Stimulated activated CD8-positive, alpha-beta memory T cell treated with anti-CD3 and anti-CD28 coated beads, Interleukin-4, amount 100 ng/mL, for 4 hours (primary cell): Measurements from ENCODE around the gene SDF2L1.
"Not testable (repeated sequence)": the region's sequence is repeated elsewhere in the genome, so short reads cannot be mapped to it uniquely, and the experiment has no call there.

Source experiments
- DNase-seq, 2 donors: peaks; one replicate each; pipeline ENCODE4 v3.0.0-alpha.2; 2020; ENCODE audit warnings: low read depth in 2 of 2, low spot score in 1 of 2

SDF2L1 gene

GRCh38 chr22:21686193-21686608 is 44.1 kb downstream of the SDF2L1 start:
- no peak for DNase-seq

GRCh38 chr22:21686634-21687393 is 44.7 kb downstream of the SDF2L1 start:
- DNase-seq = no peak

DNA sequence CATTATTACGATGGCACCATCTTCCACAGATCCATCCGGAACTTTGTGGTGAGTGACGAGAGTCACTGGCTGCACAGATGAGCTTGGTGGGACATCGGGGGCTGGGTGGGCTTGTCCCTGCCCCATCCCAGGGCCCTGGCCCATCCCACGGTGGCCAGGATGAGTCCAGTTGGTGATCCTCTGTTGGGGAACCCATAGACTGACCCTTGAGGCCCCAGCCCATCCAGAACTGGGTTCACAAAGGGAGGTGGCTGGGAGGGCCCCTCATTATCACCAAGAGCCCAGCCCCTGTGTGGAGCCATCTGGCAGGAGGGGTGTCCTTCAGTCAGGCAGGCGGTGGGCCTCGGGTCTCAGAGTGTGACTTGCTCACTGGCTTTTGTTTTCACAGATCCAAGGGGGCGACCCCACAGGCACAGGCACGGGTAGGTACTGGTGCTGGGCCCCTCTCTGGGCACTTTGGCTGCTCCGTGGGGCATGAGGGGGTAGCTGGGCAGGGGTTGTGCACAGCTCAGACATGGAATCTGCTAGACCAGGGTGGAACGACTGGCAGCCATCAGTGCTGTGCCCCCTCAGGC is 45.7 kb downstream of the SDF2L1 start:
- DNase-seq = no peak

DNA sequence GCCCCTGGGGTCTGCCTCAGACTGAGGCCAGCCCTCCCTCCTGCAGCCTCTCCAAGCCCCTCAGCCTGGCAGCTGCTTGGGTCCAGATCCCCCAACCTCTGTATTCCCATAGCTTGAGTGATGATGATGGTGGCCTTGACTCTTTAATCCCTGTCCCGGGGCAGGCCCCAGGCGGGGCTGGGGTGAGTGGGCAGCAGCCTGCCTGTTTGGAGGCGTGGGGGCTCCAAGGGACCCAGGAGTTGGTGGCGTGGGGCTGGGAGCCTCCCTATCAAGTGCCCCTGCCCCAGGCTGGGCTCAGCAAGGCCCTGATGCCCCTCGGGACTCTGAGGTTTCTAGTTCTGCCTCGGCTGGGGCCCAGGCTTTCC is 46.2 kb downstream of the SDF2L1 start:
- no peak for DNase-seq

GRCh38 chr22:21688706-21689381 is 46.7 kb downstream of the SDF2L1 start:
- no peak for DNase-seq

DNA sequence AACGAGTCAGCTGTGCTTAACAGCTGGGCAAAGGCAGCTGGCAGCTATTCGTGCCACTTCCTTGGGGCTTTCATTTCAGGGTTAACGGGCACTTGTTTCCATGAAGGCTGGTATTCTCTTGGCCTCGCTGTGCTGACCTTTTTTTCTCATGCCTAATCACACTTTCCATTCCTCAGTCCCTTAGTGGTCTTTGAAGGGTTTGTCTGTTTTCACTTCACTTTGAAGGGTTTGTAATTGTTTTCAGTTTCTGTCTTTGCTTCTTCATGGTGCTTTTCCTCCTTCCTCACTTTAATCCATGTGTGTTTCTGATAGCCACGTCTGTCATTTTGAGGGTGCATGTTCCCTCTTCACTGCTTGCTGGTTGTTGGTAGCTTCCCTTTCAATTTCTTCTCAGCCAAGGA is 48.3 kb downstream of the SDF2L1 start:
- DNase-seq = no peak

DNA sequence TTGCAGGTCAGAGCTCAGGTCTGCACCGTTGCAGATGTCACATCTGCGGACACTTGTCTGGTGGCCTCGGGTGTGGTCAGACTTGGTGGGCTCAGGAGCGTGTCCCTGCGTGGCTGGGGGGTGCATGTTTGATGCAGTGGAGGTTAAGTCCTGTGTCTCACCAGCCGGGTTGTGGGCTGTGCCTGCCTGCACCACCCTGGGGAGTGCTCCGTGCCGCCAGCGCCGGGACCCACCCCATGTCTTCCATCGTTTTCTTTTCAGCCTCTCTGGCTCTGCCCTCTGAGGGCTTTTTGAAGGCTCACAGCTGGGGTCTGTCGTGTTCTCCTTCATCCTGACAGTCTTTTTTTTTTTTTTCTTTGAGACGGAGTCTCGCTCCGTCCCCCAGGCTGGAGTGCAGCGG is 49.7 kb downstream of the SDF2L1 start:
- DNase-seq = no peak

DNA sequence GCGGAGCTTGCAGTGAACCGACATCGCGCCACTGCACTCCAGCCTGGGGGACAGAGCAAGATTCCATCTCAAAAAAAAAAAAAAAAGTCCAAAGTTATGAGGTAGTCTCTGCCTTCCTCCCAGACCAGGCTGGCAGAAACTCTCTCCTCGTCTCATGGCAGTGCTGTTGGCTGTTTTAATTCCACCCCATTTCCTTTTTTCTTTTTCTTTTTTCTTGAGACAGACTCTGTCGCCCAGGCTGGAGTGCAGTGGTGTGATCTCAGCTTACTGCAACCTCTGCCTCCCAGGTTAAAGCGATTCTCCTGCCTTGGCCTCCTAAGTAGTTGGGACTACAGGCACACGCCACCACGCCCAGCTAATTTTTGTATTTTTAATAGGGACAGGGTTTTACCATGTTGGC is 50.8 kb downstream of the SDF2L1 start:
- not testable (repeated sequence) for DNase-seq

DNA sequence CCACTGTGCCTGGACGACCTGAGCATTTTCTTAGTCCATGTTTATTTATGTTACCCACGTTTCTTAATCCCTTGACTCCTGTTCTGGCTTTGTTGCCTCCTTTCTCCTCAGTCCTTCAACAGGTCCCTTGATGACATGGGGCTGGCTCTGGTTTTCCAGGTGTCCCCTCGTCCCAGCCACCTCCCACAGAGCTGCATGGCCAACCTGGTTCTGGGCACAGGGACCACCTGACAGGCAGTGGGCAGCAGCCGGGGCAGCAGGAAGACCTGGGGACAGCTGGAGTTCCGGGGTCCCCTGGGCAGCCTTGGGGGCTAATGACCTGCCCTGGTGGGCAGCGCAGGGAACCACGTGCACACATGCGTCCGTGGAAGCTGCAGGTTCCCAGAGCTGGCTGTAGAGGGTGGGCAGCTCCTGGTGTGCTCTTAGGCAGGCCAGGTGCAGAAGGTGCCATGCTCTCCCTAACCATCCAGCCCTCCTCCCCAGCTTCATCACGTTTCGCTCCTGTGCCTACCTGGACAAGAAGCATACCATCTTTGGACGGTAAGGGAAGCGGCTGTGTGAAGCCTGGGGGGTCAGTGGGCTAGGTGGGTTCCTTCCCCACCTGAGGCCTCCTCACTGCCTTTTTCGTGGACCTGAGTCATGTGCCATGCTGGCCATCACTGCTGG is 51.4 kb downstream of the SDF2L1 start:
- no peak for DNase-seq
